H9 (cell line): ENCODE measurements around the gene GPHN. TPM values are rescaled to one million over a fixed set of nuclear protein-coding genes. Genes with fewer than 3 reads are reported as not detected.

Source experiments
- DNase-seq: peaks from one replicate; pipeline ENCODE4 v3.0.0-alpha.2; 2017
- H2AFZ ChIP-seq: one replicate; pipeline ENCODE4 v1.6.1; 2013; ENCODE audit warnings: mild to moderate bottlenecking, low read length, control low read depth, moderate library complexity
- H2AK5ac ChIP-seq: 2 replicates; pipeline ENCODE4 v1.6.1; 2013; ENCODE audit warnings: low read length, control low read depth, mixed read lengths; ENCODE audit not compliant: insufficient read length
- H2BK120ac ChIP-seq: one replicate; pipeline ENCODE4 v1.6.1; 2013; ENCODE audit warnings: low read depth, mild to moderate bottlenecking, low read length, control low read depth, inconsistent platforms; ENCODE audit not compliant: poor library complexity, severe bottlenecking
- H2BK12ac ChIP-seq: 2 replicates; pipeline ENCODE4 v1.6.1; 2013; ENCODE audit warnings: low read length, control low read depth, mixed read lengths, low read depth; ENCODE audit not compliant: insufficient read length
- H2BK15ac ChIP-seq: 2 replicates; pipeline ENCODE4 v1.6.1; 2013; ENCODE audit warnings: low read depth, low read length, control low read depth
- H2BK20ac ChIP-seq: one replicate; pipeline ENCODE4 v1.6.1; 2013; ENCODE audit warnings: low read depth, mild to moderate bottlenecking, low read length, control low read depth, inconsistent platforms; ENCODE audit not compliant: poor library complexity, severe bottlenecking
- H2BK5ac ChIP-seq: 2 replicates; pipeline ENCODE4 v1.6.1; 2013; ENCODE audit warnings: low read length, control low read depth, mixed read lengths; ENCODE audit not compliant: insufficient read length
- H3K14ac ChIP-seq: 2 replicates; pipeline ENCODE4 v1.6.1; 2013; ENCODE audit warnings: low read length, control low read depth; ENCODE audit not compliant: insufficient read depth
- H3K18ac ChIP-seq: 2 replicates; pipeline ENCODE4 v1.6.1; 2013; ENCODE audit warnings: low read depth, mild to moderate bottlenecking, mixed read lengths, low read length, control low read depth; ENCODE audit not compliant: insufficient read length
- H3K23ac ChIP-seq: 2 replicates; pipeline ENCODE4 v1.6.1; 2013; ENCODE audit warnings: low read length, control low read depth, mixed read lengths, low read depth; ENCODE audit not compliant: insufficient read length
- H3K23me2 ChIP-seq: 2 replicates; pipeline ENCODE4 v1.6.1; 2013; ENCODE audit warnings: low read depth, mild to moderate bottlenecking, mixed read lengths, low read length, control low read depth; ENCODE audit not compliant: insufficient read length, poor library complexity, severe bottlenecking
- H3K27ac ChIP-seq: 2 replicates; pipeline ENCODE4 v1.5.1; 2013; ENCODE audit warnings: low read length, control low read depth, mixed read lengths, low read depth; ENCODE audit not compliant: insufficient read length
- H3K27me3 ChIP-seq: 2 replicates; pipeline ENCODE4 v1.6.1; 2013; ENCODE audit warnings: low read length, control low read depth, inconsistent platforms; ENCODE audit not compliant: insufficient read depth
- H3K4ac ChIP-seq: 2 replicates; pipeline ENCODE4 v1.6.1; 2013; ENCODE audit warnings: low read depth, mild to moderate bottlenecking, control low read depth, inconsistent platforms, low read length, moderate library complexity
- H3K4me1 ChIP-seq: 2 replicates; pipeline ENCODE4 v1.6.1; 2013; ENCODE audit warnings: low read length, control low read depth, inconsistent platforms; ENCODE audit not compliant: insufficient read depth
- H3K4me2 ChIP-seq: 2 replicates; pipeline ENCODE4 v1.6.1; 2013; ENCODE audit warnings: low read length, control low read depth, mixed read lengths; ENCODE audit not compliant: insufficient read length, insufficient read depth
- H3K56ac ChIP-seq: 2 replicates; pipeline ENCODE4 v1.6.1; 2013; ENCODE audit warnings: low read depth, mild to moderate bottlenecking, mixed read lengths, low read length, control low read depth; ENCODE audit not compliant: insufficient read length
- H3K79me1 ChIP-seq: 2 replicates; pipeline ENCODE4 v1.6.1; 2013; ENCODE audit warnings: low read depth, mild to moderate bottlenecking, moderate library complexity, low read length, control low read depth, inconsistent platforms; ENCODE audit not compliant: insufficient read depth, poor library complexity, severe bottlenecking
- H3K79me2 ChIP-seq: 2 replicates; pipeline ENCODE4 v1.6.1; 2013; ENCODE audit warnings: low read length, control low read depth, inconsistent platforms; ENCODE audit not compliant: insufficient read depth
- H3K9ac ChIP-seq: 2 replicates; pipeline ENCODE4 v1.6.1; 2013; ENCODE audit warnings: low read length, control low read depth, mixed read lengths; ENCODE audit not compliant: insufficient read length; ENCODE audit errors: extremely low read depth
- H3K9me3 ChIP-seq: one replicate; pipeline ENCODE4 v1.6.1; 2013; ENCODE audit warnings: low read depth, low read length, inconsistent platforms; ENCODE audit not compliant: control insufficient read depth
- H3T11ph ChIP-seq: one replicate; pipeline ENCODE4 v1.6.1; 2013; ENCODE audit warnings: mild to moderate bottlenecking, low read length, control low read depth, inconsistent platforms
- H4K20me1 ChIP-seq: one replicate; pipeline ENCODE4 v1.6.1; 2013; ENCODE audit not compliant: control insufficient read depth, insufficient read length, insufficient read depth
- H4K5ac ChIP-seq: 2 replicates; pipeline ENCODE4 v1.6.1; 2013; ENCODE audit warnings: low read depth, mild to moderate bottlenecking, mixed read lengths, low read length, control low read depth; ENCODE audit not compliant: insufficient read length
- H4K8ac ChIP-seq: replicated peaks from 2 replicates; pipeline ENCODE4 v1.6.1; 2013; ENCODE audit warnings: low read length, control low read depth, mixed read lengths, low read depth; ENCODE audit not compliant: insufficient read length
- H4K91ac ChIP-seq: 2 replicates; pipeline ENCODE4 v1.6.1; 2013; ENCODE audit warnings: low read depth, mild to moderate bottlenecking, moderate library complexity, mixed read lengths, low read length, control low read depth; ENCODE audit not compliant: insufficient read length
- H3K27ac Mint-ChIP-seq, 3 experiments: 2 replicates in 2 of 3; 3 replicates in 1 of 3; pipeline ENCODE4 v1.8.0; 2020 to 2021; ENCODE audit warnings: mixed read lengths in 3 of 3, mild to moderate bottlenecking in 1 of 3, moderate library complexity in 1 of 3
- H3K27me3 Mint-ChIP-seq: 2 replicates; pipeline ENCODE4 v1.8.0; 2021; ENCODE audit warnings: low read depth, mild to moderate bottlenecking, moderate library complexity, mixed read lengths
- H3K36me3 Mint-ChIP-seq, 3 experiments: 2 replicates in 2 of 3; 3 replicates in 1 of 3; pipeline ENCODE4 v1.8.0; 2020 to 2021; ENCODE audit warnings: low read depth in 3 of 3, mixed read lengths in 3 of 3; ENCODE audit not compliant: insufficient read depth in 1 of 3
- H3K4me1 Mint-ChIP-seq, 2 experiments: 2 replicates each; pipeline ENCODE4 v1.8.0; 2020; ENCODE audit warnings: mixed read lengths in 2 of 2
- H3K4me3 Mint-ChIP-seq, 2 experiments: 2 replicates in 1 of 2; 3 replicates in 1 of 2; pipeline ENCODE4 v1.8.0; 2020 to 2021; ENCODE audit warnings: mild to moderate bottlenecking in 2 of 2, mixed read lengths in 2 of 2, moderate library complexity in 1 of 2
- H3K9me3 Mint-ChIP-seq, 2 experiments: 2 replicates in 1 of 2; 3 replicates in 1 of 2; pipeline ENCODE4 v1.8.0; 2020; ENCODE audit warnings: mild to moderate bottlenecking in 2 of 2, mixed read lengths in 2 of 2, moderate library complexity in 1 of 2
- CTCF ChIP-seq: fragments of 200-600 bp; sonication (generic); conservative IDR thresholded peaks from 3 replicates; pipeline ENCODE4 v1.8.0; 2021; ENCODE audit warnings: antibody characterized with exemption, mild to moderate bottlenecking
- WGBS: extraction: QIAGEN DNeasy Blood & Tissue Kit; methylation state at CpG from one replicate; pipeline ENCODE4 v1.1.7; 2013; ENCODE audit warnings: missing lambda C conversion rate, low lambda C conversion rate, mixed read lengths; ENCODE audit not compliant: insufficient read length; ENCODE audit errors: extremely low coverage; 5-methylcytosine and 5-hydroxymethylcytosine counted together
- total RNA-seq: library from RNA; stranded (reverse); gene quantifications from 2 replicates; pipeline ENCODE4 v1.2.1, GENCODE V29; 2021

Gene GPHN
- total RNA-seq, 1 experiment from 2014 or later: 16.1 TPM

- Histone ChIP-seq H4K5ac (no peak overlapping the region), H3K4me1 (no peaks in the 10 kb centered on the region), H2AFZ (no peak overlapping the region), H3K14ac (no peak overlapping the region), H2BK15ac (no peak overlapping the region), H3K79me2 (no peaks in the 10 kb centered on the region), H3K56ac (no peak overlapping the region), H3T11ph (no peak overlapping the region), H3K79me1 (no peaks in the 10 kb centered on the region), H2AK5ac (no peak overlapping the region), H3K9me3 (no peaks in the 10 kb centered on the region), H3K4ac (no peak overlapping the region), H3K23ac (no peak overlapping the region), H3K18ac (no peak overlapping the region), H2BK20ac (no peak overlapping the region), H4K8ac (no peak overlapping the region), H2BK5ac (no peak overlapping the region), H3K4me2 (no peak overlapping the region), H3K27ac (no peak overlapping the region), H3K23me2 (no peaks in the 10 kb centered on the region), H2BK12ac (no peak overlapping the region), H4K20me1 (no peaks in the 10 kb centered on the region), H2BK120ac (no peak overlapping the region), H3K27me3 (no peaks in the 10 kb centered on the region), H3K9ac (no peak overlapping the region), H4K91ac (no peak overlapping the region)
- no CpG with 5 or more reads among the region's 4 CpGs for WGBS
- TF ChIP-seq CTCF: no peak
- Mint-ChIP-seq H3K4me1 (no peaks in the 10 kb centered on the region), H3K27ac (no peak overlapping the region), H3K4me3 (no peak overlapping the region), H3K27me3 (no peaks in the 10 kb centered on the region), H3K9me3 (peaks cover 6 to 32% of the 10 kb centered on the region in 2 experiments), H3K36me3 (peaks cover 0 to 10% (median 4%) of the 10 kb centered on the region in 3 experiments; a peak in 5 of 7 replicates)
- DNase-seq: no peak
These were observed 87.4 kb downstream of the GPHN start for GRCh38 chr14:66595394-66595793.
